Liver (tissue), 9 donors: Measurements from ENCODE around the gene FUOM. TPM values are rescaled to one million over a fixed set of nuclear protein-coding genes. Genes with fewer than 3 reads are reported as not detected.

Experiments
- DNase-seq: peaks from one replicate; pipeline ENCODE4 v3.0.0-alpha.2; 2017; ENCODE audit warnings: low spot score
- H3K27ac ChIP-seq, 2 donors: one replicate each; pipeline ENCODE4 v1.7.0; 2013; ENCODE audit warnings: inconsistent platforms in 2 of 2, low read length in 2 of 2, control low read depth in 1 of 2, low read depth in 1 of 2, mild to moderate bottlenecking in 1 of 2
- H3K27me3 ChIP-seq, 4 donors: one replicate each; pipeline versions ENCODE4 v1.6.1 to v1.7.0; 2013; ENCODE audit warnings: low read length in 3 of 4, inconsistent platforms in 1 of 4, mild to moderate bottlenecking in 1 of 4, moderate library complexity in 1 of 4; ENCODE audit not compliant: control insufficient read depth in 4 of 4, insufficient read depth in 4 of 4
- H3K36me3 ChIP-seq, 4 donors: one replicate each; pipeline versions ENCODE4 v1.6.1 to v1.7.0; 2013; ENCODE audit warnings: low read length in 3 of 4, mild to moderate bottlenecking in 3 of 4, low read depth in 1 of 4, moderate library complexity in 1 of 4; ENCODE audit not compliant: control insufficient read depth in 4 of 4, insufficient read depth in 3 of 4
- H3K4me1 ChIP-seq, 4 donors: one replicate each; pipeline versions ENCODE4 v1.6.1 to v1.7.0; 2013; ENCODE audit warnings: low read length in 3 of 4, mild to moderate bottlenecking in 3 of 4, moderate library complexity in 1 of 4; ENCODE audit not compliant: control insufficient read depth in 4 of 4, insufficient read depth in 4 of 4
- H3K4me3 ChIP-seq, 3 donors: one replicate each; pipeline versions ENCODE4 v1.6.1 to v1.7.0; 2013; ENCODE audit warnings: low read length in 3 of 3, control low read depth in 1 of 3, low read depth in 1 of 3, mild to moderate bottlenecking in 1 of 3
- H3K9ac ChIP-seq, 2 donors: one replicate each; pipeline ENCODE4 v1.7.0; 2013; ENCODE audit warnings: low read length in 2 of 2, mild to moderate bottlenecking in 2 of 2, moderate library complexity in 2 of 2, control low read depth in 1 of 2, low read depth in 1 of 2
- H3K9me3 ChIP-seq, 4 donors: one replicate each; pipeline versions ENCODE4 v1.6.1 to v1.7.0; 2013; ENCODE audit warnings: low read length in 3 of 4; ENCODE audit not compliant: control insufficient read depth in 4 of 4
- ATF3 ChIP-seq: IDR thresholded peaks from 2 replicates; pipeline ENCODE4 v1.6.1; 2016; ENCODE audit warnings: antibody characterized with exemption
- EGR1 ChIP-seq, 2 donors: IDR thresholded peaks; 2 replicates each; pipeline ENCODE4 v1.6.1; 2016 to 2018; ENCODE audit warnings: antibody characterized with exemption in 2 of 2, low read depth in 2 of 2
- FOXA1 ChIP-seq: IDR thresholded peaks from 2 replicates; pipeline ENCODE4 v1.6.1; 2016; ENCODE audit warnings: antibody characterized with exemption
- FOXA2 ChIP-seq: IDR thresholded peaks from 2 replicates; pipeline ENCODE4 v1.6.1; 2016; ENCODE audit warnings: antibody characterized with exemption
- GABPA ChIP-seq, 2 donors: IDR thresholded peaks in 1 of 2; conservative IDR thresholded peaks in 1 of 2; 2 replicates each; pipeline ENCODE4 v1.6.1; 2016; ENCODE audit warnings: antibody characterized with exemption in 2 of 2, mild to moderate bottlenecking in 1 of 2, moderate library complexity in 1 of 2
- HNF4A ChIP-seq, 2 donors: conservative IDR thresholded peaks; 2 replicates each; pipeline ENCODE4 v1.6.1; 2016; ENCODE audit warnings: antibody characterized with exemption in 2 of 2, mild to moderate bottlenecking in 2 of 2
- HNF4G ChIP-seq: IDR thresholded peaks from 2 replicates; pipeline ENCODE4 v1.6.1; 2016; ENCODE audit warnings: antibody characterized with exemption
- JUND ChIP-seq, 2 donors: IDR thresholded peaks; 2 replicates each; pipeline ENCODE4 v1.6.1; 2016; ENCODE audit warnings: antibody characterized with exemption in 2 of 2
- NR2F2 ChIP-seq: IDR thresholded peaks from 2 replicates; pipeline ENCODE4 v1.6.1; 2016; ENCODE audit warnings: antibody characterized with exemption
- RAD21 ChIP-seq, 2 donors: IDR thresholded peaks; 2 replicates each; pipeline ENCODE4 v1.6.1; 2016; ENCODE audit warnings: antibody characterized with exemption in 2 of 2, mild to moderate bottlenecking in 2 of 2
- REST ChIP-seq: IDR thresholded peaks from 2 replicates; pipeline ENCODE4 v1.6.1; 2016; ENCODE audit warnings: antibody characterized with exemption, mild to moderate bottlenecking
- RXRA ChIP-seq, 2 donors: IDR thresholded peaks; 2 replicates each; pipeline ENCODE4 v1.6.1; 2017 to 2018; ENCODE audit warnings: antibody characterized with exemption in 2 of 2, mild to moderate bottlenecking in 1 of 2
- SP1 ChIP-seq: IDR thresholded peaks from 2 replicates; pipeline ENCODE4 v1.6.1; 2018; ENCODE audit warnings: antibody characterized with exemption, mild to moderate bottlenecking
- TAF1 ChIP-seq: conservative IDR thresholded peaks from 2 replicates; pipeline ENCODE4 v1.6.1; 2016; ENCODE audit warnings: antibody characterized with exemption, mild to moderate bottlenecking
- YY1 ChIP-seq: IDR thresholded peaks from 2 replicates; pipeline ENCODE4 v1.6.1; 2016; ENCODE audit warnings: antibody characterized with exemption, mild to moderate bottlenecking
- ZBTB33 ChIP-seq: IDR thresholded peaks from 2 replicates; pipeline ENCODE4 v1.6.1; 2016; ENCODE audit warnings: antibody characterized with exemption
- WGBS: extraction: QIAGEN DNeasy Blood & Tissue Kit; methylation state at CpG from one replicate; pipeline ENCODE4 v1.1.7; 2013; 5-methylcytosine and 5-hydroxymethylcytosine counted together
- polyA plus RNA-seq, 2 donors: library from polyadenylated mRNA; stranded (reverse) in 1 of 2; unstranded in 1 of 2; fragments of 200-250 nt in 1 of 2; fragments of >200 nt in 1 of 2; fragmentation: Nextera tagmentation in 1 of 2; extraction: Ambion mirVana in 1 of 2; gene quantifications; one replicate each; pipeline versions ENCODE4 v1.2.1 to v1.2.3, GENCODE V29; 2013 to 2015
- total RNA-seq, 2 donors: library from RNA; depleted of rRNA; stranded (reverse); fragments of >200 nt; gene quantifications; one replicate each; pipeline ENCODE4 v1.2.3, GENCODE V29; 2014
- TF ChIP-seq, protein P1 (sequence below): IDR thresholded peaks from 2 replicates; pipeline ENCODE4 v1.6.1; 2016; ENCODE audit warnings: antibody characterized with exemption
- TF ChIP-seq, protein P2 (sequence below): fragments of 150-350 bp; IDR thresholded peaks from 2 replicates; pipeline ENCODE4 v1.5.1; 2017; ENCODE audit warnings: improper control_type of control experiment, low read depth, low read length; ENCODE audit not compliant: missing input control
- donor health status: healthy.
- donor health status: healthy.
- donor health status: healthy.
- donor health status: healthy.
- donor health status: healthy.

The FUOM gene
- total and polyA plus RNA-seq, 4 donors = 24.3 to 194 (median 96.0) TPM

GRCh38 chr10:133307776-133308420 is 49.9 kb downstream of the FUOM start:
- H3K9me3 ChIP-seq = no peaks in the 10 kb centered on the region
- WGBS = 3% methylated on average over 25 of the region's 25 CpGs

More at GRCh38 chr10:133307776-133308420, 49.9 kb downstream of the FUOM start:
- Histone ChIP-seq H3K9ac (peak overlapping the region; percentile 26 to 95), H3K27me3 (no peaks in the 10 kb centered on the region), H3K27ac (peak overlapping the region; percentile 91 to 98), H3K4me1 (peaks cover 2 to 39% (median 30%) of the 10 kb centered on the region in 4 donors), H3K4me3 (peak overlapping the region; percentile 85 to 94 (median 88)), H3K36me3 (peaks cover 0 to 19% (median 9%) of the 10 kb centered on the region in 4 donors)
- DNase-seq = peak; percentile 88
- TF ChIP-seq RXRA (IDR thresholded peaks at IDR 0.05) (no peak), ATF3 (no peak), FOXA1 (no peak), SP1 (no peak), NR2F2 (no peak), REST (no peak), ZBTB33 (no peak), EGR1 (IDR thresholded peaks at IDR 0.05; ENCODE audit: low read depth in 2 of 2) (no peak), RAD21 (IDR thresholded peaks at IDR 0.05) (peak; percentile 68 to 77), GABPA (IDR thresholded peaks at IDR 0.05 in 1 of 2, conservative IDR thresholded peaks at IDR 0.05 in 1 of 2) (peak in 1 of 2 donors; percentile 46), YY1 (peak; percentile 73), TAF1 (no peak), HNF4A (conservative IDR thresholded peaks at IDR 0.05) (peak; percentile 6 to 7), HNF4G (no peak), FOXA2 (no peak), JUND (IDR thresholded peaks at IDR 0.05) (no peak)
- TF ChIP-seq, protein P1, sequence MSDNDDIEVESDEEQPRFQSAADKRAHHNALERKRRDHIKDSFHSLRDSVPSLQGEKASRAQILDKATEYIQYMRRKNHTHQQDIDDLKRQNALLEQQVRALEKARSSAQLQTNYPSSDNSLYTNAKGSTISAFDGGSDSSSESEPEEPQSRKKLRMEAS = no peak
- TF ChIP-seq, protein P2, sequence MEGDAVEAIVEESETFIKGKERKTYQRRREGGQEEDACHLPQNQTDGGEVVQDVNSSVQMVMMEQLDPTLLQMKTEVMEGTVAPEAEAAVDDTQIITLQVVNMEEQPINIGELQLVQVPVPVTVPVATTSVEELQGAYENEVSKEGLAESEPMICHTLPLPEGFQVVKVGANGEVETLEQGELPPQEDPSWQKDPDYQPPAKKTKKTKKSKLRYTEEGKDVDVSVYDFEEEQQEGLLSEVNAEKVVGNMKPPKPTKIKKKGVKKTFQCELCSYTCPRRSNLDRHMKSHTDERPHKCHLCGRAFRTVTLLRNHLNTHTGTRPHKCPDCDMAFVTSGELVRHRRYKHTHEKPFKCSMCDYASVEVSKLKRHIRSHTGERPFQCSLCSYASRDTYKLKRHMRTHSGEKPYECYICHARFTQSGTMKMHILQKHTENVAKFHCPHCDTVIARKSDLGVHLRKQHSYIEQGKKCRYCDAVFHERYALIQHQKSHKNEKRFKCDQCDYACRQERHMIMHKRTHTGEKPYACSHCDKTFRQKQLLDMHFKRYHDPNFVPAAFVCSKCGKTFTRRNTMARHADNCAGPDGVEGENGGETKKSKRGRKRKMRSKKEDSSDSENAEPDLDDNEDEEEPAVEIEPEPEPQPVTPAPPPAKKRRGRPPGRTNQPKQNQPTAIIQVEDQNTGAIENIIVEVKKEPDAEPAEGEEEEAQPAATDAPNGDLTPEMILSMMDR = peak; percentile 69
